ENCODE data around the gene TRIM47. TPM values are rescaled to one million over a fixed set of nuclear protein-coding genes. Genes with fewer than 3 reads are reported as not detected.

TRIM47 gene
- total and polyA plus RNA-seq, 2 of the 13 experiments (the other 11 are each of a cell fraction or from before 2014, with no cell fraction given), result 33.5 to 82.0 TPM

- TF ChIP-seq THAP9 (CRISPR knock-in tag; IDR thresholded peaks at IDR 0.05; ENCODE audit: borderline replicate concordance), result no peak
- no peak for TF ChIP-seq ZNF10 (CRISPR knock-in tag; IDR thresholded peaks at IDR 0.05; ENCODE audit: borderline replicate concordance, low read depth)
- TF ChIP-seq RNF219 (CRISPR knock-in tag; IDR thresholded peaks at IDR 0.05), result no peak
Measured at GRCh38 chr17:75873587-75874322, 4.6 kb downstream of the TRIM47 start (continued).

All from HepG2 (cell line).